Stimulated activated naive B cell treated with anti-CD40 and anti-IgM and Interleukin-4, amounts not matched to agents 10 μg/mL and 1 μg/mL and 100 μg/mL, for 72 hours (primary cell): ENCODE data around the gene SHH.
"Not testable (repeated sequence)": the region's sequence is repeated elsewhere in the genome, so short reads cannot be mapped to it uniquely, and the experiment has no call there.

Source experiments
- ATAC-seq, 2 donors: fragments of 150-1000 bp; cut with Tn5 transposase; replicated peaks; 2 replicates each; pipeline ENCODE4 v1.10.0; 2021; ENCODE audit warnings: moderate library complexity in 1 of 2
- DNase-seq: peaks from one replicate; pipeline ENCODE4 v3.0.0; 2021
- H3K27ac Mint-ChIP-seq: one replicate; pipeline ENCODE4 v1.8.0; 2022; ENCODE audit warnings: mild to moderate bottlenecking, mixed read lengths
- H3K27me3 Mint-ChIP-seq, 2 donors: one replicate each; pipeline ENCODE4 v1.8.0; 2022; ENCODE audit warnings: mixed read lengths in 2 of 2
- H3K36me3 Mint-ChIP-seq, 2 donors: one replicate each; pipeline ENCODE4 v1.8.0; 2022; ENCODE audit warnings: mixed read lengths in 2 of 2, mild to moderate bottlenecking in 1 of 2
- H3K4me1 Mint-ChIP-seq, 2 donors: one replicate each; pipeline ENCODE4 v1.8.0; 2022; ENCODE audit warnings: mixed read lengths in 2 of 2, mild to moderate bottlenecking in 1 of 2
- H3K4me3 Mint-ChIP-seq, 2 donors: one replicate each; pipeline ENCODE4 v1.8.0; 2022; ENCODE audit warnings: mild to moderate bottlenecking in 2 of 2, mixed read lengths in 2 of 2, moderate library complexity in 1 of 2
- H3K9me3 Mint-ChIP-seq, 2 donors: one replicate each; pipeline ENCODE4 v1.8.0; 2022; ENCODE audit warnings: mixed read lengths in 2 of 2, mild to moderate bottlenecking in 1 of 2

The SHH gene

DNA sequence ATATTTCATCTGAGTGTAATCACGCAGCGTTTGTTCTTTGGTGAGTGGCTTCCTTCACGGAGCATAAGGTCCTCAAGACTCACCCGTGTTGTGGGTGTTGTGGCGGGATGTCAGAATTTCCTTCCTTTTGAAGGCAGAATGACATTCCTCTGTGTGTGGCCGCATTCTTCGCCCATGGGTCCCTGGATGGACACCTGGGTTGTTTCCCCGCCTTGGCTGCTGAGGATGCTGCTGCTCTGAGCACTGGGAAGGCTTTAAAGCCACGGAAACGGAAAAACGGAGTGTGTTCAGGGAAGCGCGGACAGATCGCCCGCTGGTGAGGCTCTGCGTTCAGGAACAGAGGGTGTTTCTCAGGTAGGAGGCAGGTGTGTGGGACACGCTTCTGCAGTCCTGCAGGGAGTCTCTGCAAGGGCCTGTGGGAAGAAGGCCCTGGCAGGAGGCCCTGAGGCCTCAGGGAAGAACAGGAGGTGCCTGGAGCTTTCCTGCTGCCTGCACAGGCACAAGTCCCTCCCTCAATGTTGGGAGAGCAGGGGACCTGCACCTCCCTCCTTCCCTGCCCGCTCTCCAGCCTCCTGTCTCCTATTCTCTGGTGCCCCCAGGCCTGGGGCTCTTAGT is 35.7 kb upstream of the SHH start:
- Mint-ChIP-seq H3K27ac (no peak overlapping the region), H3K9me3 (no peaks in the 10 kb centered on the region), H3K36me3 (no peaks in the 10 kb centered on the region), H3K4me1 (no peaks in the 10 kb centered on the region), H3K27me3 (peaks cover 21 to 27% of the 10 kb centered on the region in 2 donors), H3K4me3 (no peak overlapping the region)
- ATAC-seq (no peak), DNase-seq (no peak)

- Mint-ChIP-seq H3K9me3 (no peaks in the 10 kb centered on the region), H3K4me1 (no peaks in the 10 kb centered on the region), H3K4me3 (no peak overlapping the region), H3K27ac (no peak overlapping the region), H3K27me3 (peaks cover 11 to 17% of the 10 kb centered on the region in 2 donors), H3K36me3 (no peaks in the 10 kb centered on the region)
- DNase-seq (no peak), ATAC-seq (no peak)
Observed at GRCh38 chr7:155846936-155847335, 34.7 kb upstream of the SHH start.

- ATAC-seq, result no peak
Observed at GRCh38 chr7:155846156-155846555, 33.9 kb upstream of the SHH start.

DNA sequence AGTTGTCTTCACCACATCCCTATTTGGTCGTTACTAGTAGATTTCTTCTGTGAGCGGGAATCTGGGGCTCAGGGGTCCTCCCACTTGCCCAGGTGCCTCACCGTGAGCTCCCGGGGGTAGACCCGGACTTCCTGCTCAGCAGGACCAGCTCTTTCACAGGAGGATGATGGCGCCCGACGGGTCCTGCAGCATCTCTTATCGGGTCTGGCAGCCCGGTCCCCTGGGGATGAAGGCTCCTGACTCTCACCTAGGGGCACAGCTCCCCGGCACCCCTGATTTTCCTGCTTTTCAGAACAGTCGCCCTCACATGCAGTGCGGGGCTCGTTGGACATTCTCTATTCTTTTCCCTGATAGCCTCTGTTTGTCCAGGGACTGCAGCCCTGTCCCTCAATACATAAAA is 33.0 kb upstream of the SHH start:
- no peaks in the 10 kb centered on the region for H3K9me3 Mint-ChIP-seq
- H3K4me3 Mint-ChIP-seq, result no peak overlapping the region
- H3K27me3 Mint-ChIP-seq, result peaks cover 10 to 11% of the 10 kb centered on the region in 2 donors
- no peaks in the 10 kb centered on the region for H3K4me1 Mint-ChIP-seq
- no peaks in the 10 kb centered on the region for H3K36me3 Mint-ChIP-seq
- ATAC-seq, result no peak
- no peak overlapping the region for H3K27ac Mint-ChIP-seq
- no peak for DNase-seq

More at GRCh38 chr7:155846156-155846555, 33.9 kb upstream of the SHH start:
- no peak overlapping the region for H3K27ac Mint-ChIP-seq
- peaks cover 10 to 16% of the 10 kb centered on the region in 2 donors for H3K27me3 Mint-ChIP-seq
- H3K9me3 Mint-ChIP-seq, result no peaks in the 10 kb centered on the region
- H3K4me1 Mint-ChIP-seq, result no peaks in the 10 kb centered on the region
- DNase-seq, result no peak
- no peaks in the 10 kb centered on the region for H3K36me3 Mint-ChIP-seq
- no peak overlapping the region for H3K4me3 Mint-ChIP-seq

DNA sequence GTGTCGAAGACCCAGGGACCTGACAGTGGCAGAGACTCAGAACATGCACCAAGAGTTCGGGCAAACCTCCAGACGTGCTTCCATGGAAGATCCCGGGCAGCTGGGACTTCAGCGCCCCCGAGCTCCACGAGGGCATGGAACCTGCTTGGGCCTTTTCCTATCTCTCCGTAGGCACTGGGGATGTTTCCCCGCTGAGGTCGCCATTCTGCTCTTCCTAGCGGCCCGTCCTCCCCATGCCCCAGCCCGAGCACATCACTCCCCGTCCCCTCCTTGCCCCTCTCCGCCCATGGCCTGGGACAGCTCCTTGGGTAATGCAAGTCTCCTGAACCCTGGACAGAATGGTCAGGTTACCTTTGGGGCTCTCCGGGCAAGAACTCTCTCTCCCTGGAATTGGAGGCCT is 32.3 kb upstream of the SHH start:
- DNase-seq (no peak), ATAC-seq (no peak)
- Mint-ChIP-seq H3K27me3 (peaks cover 9 to 10% of the 10 kb centered on the region in 2 donors), H3K27ac (no peak overlapping the region), H3K36me3 (no peaks in the 10 kb centered on the region), H3K4me1 (no peaks in the 10 kb centered on the region), H3K9me3 (no peaks in the 10 kb centered on the region), H3K4me3 (no peak overlapping the region)

- no peaks in the 10 kb centered on the region for H3K4me1 Mint-ChIP-seq
- H3K9me3 Mint-ChIP-seq, result no peaks in the 10 kb centered on the region
- DNase-seq (no peak), ATAC-seq (no peak)
- no peak overlapping the region for H3K4me3 Mint-ChIP-seq
- no peaks in the 10 kb centered on the region for H3K36me3 Mint-ChIP-seq
- peaks cover 4 to 5% of the 10 kb centered on the region in 2 donors for H3K27me3 Mint-ChIP-seq
- H3K27ac Mint-ChIP-seq, result no peak overlapping the region
Observed at GRCh38 chr7:155844019-155844453, 31.8 kb upstream of the SHH start.

- no peaks in the 10 kb centered on the region for H3K36me3 Mint-ChIP-seq
- H3K27me3 Mint-ChIP-seq, result no peaks in the 10 kb centered on the region
- H3K9me3 Mint-ChIP-seq, result no peaks in the 10 kb centered on the region
- no peaks in the 10 kb centered on the region for H3K4me1 Mint-ChIP-seq
- DNase-seq (no peak), ATAC-seq (no peak)
- H3K4me3 Mint-ChIP-seq, result no peak overlapping the region
- no peak overlapping the region for H3K27ac Mint-ChIP-seq
Observed at GRCh38 chr7:155843426-155844018, 31.3 kb upstream of the SHH start.

- Mint-ChIP-seq H3K4me1 (no peaks in the 10 kb centered on the region), H3K4me3 (no peak overlapping the region), H3K27ac (no peak overlapping the region), H3K27me3 (no peaks in the 10 kb centered on the region), H3K9me3 (no peaks in the 10 kb centered on the region), H3K36me3 (no peaks in the 10 kb centered on the region)
- DNase-seq (no peak), ATAC-seq (no peak)
Observed at GRCh38 chr7:155842496-155843265, 30.4 kb upstream of the SHH start.

DNA sequence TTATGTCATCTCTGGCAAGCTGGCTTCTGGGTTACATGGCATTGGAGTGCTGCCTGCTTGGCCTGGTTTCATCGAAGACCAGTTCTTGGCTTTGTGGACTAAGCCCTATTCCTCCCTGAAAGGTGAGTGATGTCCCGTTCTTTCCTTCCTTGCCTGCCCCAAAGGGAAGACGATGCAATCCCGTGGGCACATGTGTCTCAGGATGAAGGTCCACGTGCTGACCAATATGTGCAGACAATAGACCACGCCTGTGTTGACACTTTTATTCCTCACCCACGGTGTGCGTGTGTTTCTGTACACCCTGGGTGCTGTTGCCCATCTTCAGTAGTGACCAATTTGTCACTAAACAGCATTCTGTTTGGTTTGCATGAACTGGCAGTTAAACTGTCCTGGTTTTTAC is 28.6 kb upstream of the SHH start:
- no peaks in the 10 kb centered on the region for H3K36me3 Mint-ChIP-seq
- H3K27ac Mint-ChIP-seq, result no peak overlapping the region
- H3K9me3 Mint-ChIP-seq, result no peaks in the 10 kb centered on the region
- H3K27me3 Mint-ChIP-seq, result peaks cover 0 to 5% of the 10 kb centered on the region in 2 donors
- ATAC-seq (no peak), DNase-seq (no peak)
- no peaks in the 10 kb centered on the region for H3K4me1 Mint-ChIP-seq
- no peak overlapping the region for H3K4me3 Mint-ChIP-seq

DNA sequence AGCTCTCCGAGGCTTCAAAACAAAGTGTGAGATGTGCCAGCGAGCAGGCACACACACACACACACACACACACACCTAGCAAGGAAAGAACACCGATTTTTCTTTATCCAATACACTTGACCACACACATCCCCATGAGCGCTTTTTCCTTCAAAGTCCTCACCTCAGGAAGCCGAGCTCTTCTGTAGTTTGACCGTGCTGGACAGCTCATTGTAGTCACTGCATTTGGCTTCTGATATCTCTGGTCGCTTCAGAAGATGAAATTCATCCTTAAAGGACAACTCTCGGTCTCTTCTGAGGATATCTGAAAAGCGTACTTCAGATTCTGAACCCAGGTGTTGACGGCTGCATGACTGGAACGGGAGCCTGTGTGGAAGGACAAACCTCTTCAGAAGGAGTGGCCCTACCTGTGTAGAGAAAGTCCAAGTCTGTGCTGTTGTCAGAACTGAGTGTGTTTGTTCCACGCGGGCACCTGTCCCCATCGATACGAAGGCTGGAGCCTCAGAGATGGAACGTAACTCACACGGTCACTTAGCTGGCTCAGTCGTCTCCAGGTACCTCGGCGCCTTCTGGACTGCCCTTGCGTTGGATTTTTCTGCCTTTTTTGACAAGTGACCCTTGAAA is 28.1 kb upstream of the SHH start:
- peaks cover 0 to 7% of the 10 kb centered on the region in 2 donors for H3K27me3 Mint-ChIP-seq
- ATAC-seq, result no peak
- H3K36me3 Mint-ChIP-seq, result no peaks in the 10 kb centered on the region
- no peaks in the 10 kb centered on the region for H3K9me3 Mint-ChIP-seq
- no peak overlapping the region for H3K4me3 Mint-ChIP-seq
- no peak for DNase-seq
- no peak overlapping the region for H3K27ac Mint-ChIP-seq
- H3K4me1 Mint-ChIP-seq, result no peaks in the 10 kb centered on the region

- H3K4me1 Mint-ChIP-seq, result no peaks in the 10 kb centered on the region
- no peak for DNase-seq
- H3K27ac Mint-ChIP-seq, result no peak overlapping the region
- H3K27me3 Mint-ChIP-seq, result peaks cover 0 to 7% of the 10 kb centered on the region in 2 donors
- no peak for ATAC-seq
- no peaks in the 10 kb centered on the region for H3K9me3 Mint-ChIP-seq
- no peak overlapping the region for H3K4me3 Mint-ChIP-seq
- no peaks in the 10 kb centered on the region for H3K36me3 Mint-ChIP-seq
Observed at GRCh38 chr7:155839461-155839860, 27.2 kb upstream of the SHH start.

- H3K4me1 Mint-ChIP-seq, H3K27ac Mint-ChIP-seq, H3K9me3 Mint-ChIP-seq, DNase-seq, H3K4me3 Mint-ChIP-seq, H3K27me3 Mint-ChIP-seq, H3K36me3 Mint-ChIP-seq, ATAC-seq: not testable (repeated sequence)
Observed at GRCh38 chr7:155838312-155838711, 26.0 kb upstream of the SHH start.

DNA sequence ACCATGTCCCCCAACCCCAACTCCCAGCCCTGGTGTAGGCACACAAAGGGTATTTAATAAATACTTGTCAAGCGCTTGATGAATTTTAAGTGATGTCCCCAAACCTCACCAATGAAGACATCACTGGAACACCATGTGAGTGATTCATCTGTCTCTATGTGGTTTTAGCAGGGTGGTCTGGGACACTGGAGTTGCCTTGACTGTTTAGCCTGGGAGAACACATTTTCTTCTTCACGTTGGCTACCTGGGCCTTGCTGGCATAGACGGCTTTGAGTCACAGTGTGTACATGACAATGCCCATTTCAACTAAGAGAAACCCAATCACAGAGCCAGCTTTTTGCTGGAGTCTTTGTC is 24.8 kb upstream of the SHH start:
- H3K4me1 Mint-ChIP-seq, result no peaks in the 10 kb centered on the region
- H3K9me3 Mint-ChIP-seq, result no peaks in the 10 kb centered on the region
- no peak for DNase-seq
- peaks cover 0 to 9% of the 10 kb centered on the region in 2 donors for H3K27me3 Mint-ChIP-seq
- no peaks in the 10 kb centered on the region for H3K36me3 Mint-ChIP-seq
- no peak overlapping the region for H3K4me3 Mint-ChIP-seq
- no peak for ATAC-seq
- H3K27ac Mint-ChIP-seq, result no peak overlapping the region

- no peaks in the 10 kb centered on the region for H3K36me3 Mint-ChIP-seq
- DNase-seq (no peak), ATAC-seq (no peak)
- H3K27me3 Mint-ChIP-seq, result peaks cover 0 to 15% of the 10 kb centered on the region in 2 donors
- no peaks in the 10 kb centered on the region for H3K9me3 Mint-ChIP-seq
- H3K4me3 Mint-ChIP-seq, result no peak overlapping the region
- no peak overlapping the region for H3K27ac Mint-ChIP-seq
- H3K4me1 Mint-ChIP-seq, result no peaks in the 10 kb centered on the region
Observed at GRCh38 chr7:155836216-155837125, 24.2 kb upstream of the SHH start.
